HG02870 (cell line): ENCODE data around the gene RNF220.

Source experiments
- ATAC-seq: cut with Tn5 transposase; IDR thresholded peaks from one replicate; pipeline ENCODE4 v1.9.1; 2021; ENCODE audit warnings: mild to moderate bottlenecking, moderate library complexity; ENCODE audit not compliant: unreplicated experiment

Gene RNF220

DNA sequence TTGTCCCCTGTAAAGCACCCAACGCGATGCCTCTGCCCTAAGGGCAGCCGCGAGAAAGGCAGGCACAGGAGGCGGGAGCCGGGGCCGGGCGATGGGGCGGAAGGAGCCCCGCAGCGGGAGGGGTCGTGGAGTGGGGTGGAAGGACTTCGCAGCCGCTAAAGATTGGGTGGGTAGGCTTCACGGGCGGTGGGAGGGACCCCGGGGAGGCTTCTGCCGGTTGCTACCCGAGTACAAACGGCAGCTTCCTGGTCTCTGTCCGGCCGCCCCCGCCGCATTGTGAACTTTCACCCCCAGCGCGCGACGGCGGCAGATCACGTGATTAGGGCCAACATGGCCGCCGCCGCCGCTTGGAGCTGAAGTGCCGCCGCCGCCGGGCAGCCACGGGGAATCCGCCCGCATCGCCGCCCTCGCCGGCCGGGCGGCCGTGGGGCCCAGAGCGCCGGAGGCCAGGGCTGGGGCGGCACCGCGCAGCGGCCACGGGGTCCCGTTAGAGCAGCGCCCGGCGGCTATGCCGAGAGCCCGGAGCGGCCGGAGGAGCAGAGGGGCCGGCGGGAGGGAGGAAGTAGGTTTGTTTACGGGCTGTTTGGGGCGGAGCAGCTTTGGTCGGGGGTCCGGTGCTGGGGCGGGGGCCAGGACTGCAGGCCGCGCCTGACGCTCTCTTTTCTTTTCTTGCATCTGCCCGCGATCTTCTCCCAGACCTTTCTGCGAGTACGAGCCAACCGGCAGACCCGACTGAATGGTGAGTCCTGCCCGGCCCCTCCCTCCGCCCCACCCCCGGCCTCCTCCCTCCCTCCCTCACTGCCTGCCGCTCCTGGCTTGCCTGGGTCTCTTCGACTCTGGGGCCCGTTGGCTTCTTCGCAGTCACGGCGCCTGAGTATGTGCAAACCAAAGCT, 226.8 kb downstream of the RNF220 start:
- ATAC-seq: peak; percentile 64

DNA sequence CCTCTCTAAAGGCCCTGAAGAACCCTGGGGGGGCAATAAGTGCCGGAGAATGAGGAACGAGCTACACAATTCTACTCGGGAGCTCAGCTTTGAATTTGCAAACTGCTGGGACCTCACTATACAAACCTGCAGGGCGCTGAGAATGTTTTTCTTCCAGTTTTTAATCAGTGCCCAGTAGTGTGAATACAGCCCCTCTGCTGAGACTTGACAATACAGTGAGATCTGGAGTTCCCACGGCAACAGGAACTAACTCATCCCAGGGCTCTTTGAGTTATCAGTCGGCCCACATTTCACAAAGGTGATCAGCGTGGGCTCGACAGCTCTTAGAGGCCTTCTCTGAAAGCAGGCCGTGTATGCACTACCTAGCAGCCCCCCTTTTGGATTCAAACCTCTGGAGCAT, 227.5 kb downstream of the RNF220 start:
- ATAC-seq: no peak

DNA sequence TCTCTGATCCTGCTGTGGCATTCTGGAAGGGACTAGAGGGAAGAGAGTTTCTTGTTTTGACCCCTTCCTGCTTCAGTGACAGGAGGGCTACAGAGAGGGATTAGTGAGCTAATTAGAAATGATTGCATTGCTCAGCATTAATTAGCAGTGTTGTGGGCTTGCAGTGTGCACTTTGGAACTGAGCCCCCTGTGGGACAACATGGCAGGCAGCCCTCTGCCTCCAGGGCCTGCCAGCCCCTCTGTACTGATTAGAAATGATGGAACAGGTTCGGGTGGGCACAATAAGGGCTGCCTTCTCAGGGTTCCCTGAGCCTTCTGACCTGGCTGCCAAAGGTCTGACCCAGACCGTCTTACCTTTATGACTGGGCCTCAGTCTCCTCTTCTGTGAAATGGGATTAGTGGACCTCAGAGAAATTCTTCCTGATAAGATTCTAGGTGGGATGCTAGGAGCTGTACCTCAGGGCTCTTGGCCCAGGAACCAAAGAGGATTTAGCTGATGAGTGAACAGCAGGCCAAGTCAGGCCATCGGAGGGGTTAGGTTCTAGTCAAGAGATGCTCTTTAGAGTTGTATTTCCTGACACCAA, 229.6 kb downstream of the RNF220 start:
- ATAC-seq: no peak

- no peak for ATAC-seq
Observed at GRCh38 chr1:44635439-44635838, 230.4 kb downstream of the RNF220 start.

DNA sequence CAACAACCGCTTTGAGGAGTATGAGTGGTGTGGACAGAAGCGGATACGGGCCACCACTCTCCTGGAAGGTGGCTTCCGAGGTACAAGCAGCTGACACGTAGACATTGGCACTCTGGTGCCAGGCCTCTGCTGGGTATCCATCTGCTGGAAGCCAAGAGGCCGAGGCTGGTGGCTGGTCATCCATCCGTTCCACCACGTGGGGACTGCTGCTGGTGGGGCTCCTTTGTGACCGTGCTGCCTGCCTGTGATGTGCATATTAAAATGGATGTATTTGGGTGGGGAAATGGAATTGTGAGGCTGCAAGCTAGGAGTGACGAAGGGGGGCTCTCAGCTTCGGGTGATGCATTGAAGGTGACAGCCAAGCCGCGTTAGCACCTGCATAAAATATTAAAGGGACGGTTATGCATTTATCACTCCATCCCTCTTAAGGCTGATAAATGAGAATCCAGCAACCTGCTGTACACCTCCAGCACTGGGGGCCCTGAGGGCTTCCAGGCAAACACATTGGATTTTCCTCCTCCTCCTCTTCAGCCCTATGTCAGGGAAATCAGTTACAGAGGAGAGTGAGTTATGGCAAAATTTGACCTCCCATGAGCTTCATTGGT, 231.1 kb downstream of the RNF220 start:
- ATAC-seq: no peak

GRCh38 chr1:44636688-44637598, 231.9 kb downstream of the RNF220 start:
- no peak for ATAC-seq

- no peak for ATAC-seq
Observed at GRCh38 chr1:44637702-44638411, 232.8 kb downstream of the RNF220 start.

GRCh38 chr1:44640200-44640853, 235.3 kb downstream of the RNF220 start:
- no peak for ATAC-seq

DNA sequence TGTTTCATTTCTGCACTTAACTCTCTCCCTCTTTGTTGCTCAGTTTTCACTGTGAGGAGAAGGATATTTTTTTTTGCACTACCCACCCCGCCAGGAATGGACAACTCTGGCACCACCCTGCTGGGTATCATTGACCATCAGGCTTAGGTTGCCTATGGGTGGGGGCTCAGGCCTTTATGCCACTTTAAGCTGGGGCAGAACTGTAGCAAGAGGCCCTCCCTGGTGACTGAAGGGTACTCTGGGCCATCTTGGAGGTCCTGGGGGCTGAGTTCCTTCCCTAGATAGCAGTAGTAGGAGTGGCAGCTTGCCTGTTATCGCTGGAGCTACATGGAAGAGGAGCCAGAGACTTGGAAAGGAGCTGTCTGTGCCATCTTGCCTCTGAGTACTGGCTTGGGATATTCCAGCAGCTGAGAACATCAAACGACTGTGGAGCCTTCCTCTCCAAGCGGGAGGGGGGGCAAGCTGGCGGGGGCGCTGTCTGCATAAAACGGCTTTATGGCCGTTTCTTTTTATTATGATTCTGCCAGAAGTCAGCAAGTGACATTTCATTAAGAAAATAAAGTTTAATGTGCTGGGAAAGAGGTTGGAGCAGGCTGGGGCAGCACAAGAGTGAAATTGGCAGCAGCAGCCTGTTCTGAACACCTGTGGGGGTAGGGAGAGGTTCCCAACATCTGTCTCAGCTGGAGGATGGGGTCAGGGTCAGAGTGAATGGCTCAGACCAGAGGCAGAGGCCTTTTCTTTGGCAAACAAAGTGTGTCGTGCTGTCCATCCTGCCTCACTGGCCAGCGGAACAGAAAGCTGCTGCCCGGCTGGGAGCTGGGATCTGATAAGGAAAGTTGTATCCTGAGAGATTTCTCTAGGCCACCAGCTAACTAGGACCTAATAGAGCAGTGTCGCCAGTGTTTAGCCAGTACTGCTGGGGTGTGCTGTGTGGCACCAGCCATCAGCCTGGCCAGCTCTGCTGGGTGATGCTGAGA, 236.4 kb downstream of the RNF220 start:
- no peak for ATAC-seq

- no peak for ATAC-seq
Observed at GRCh38 chr1:44642255-44642654, 237.2 kb downstream of the RNF220 start.

- ATAC-seq: no peak
Observed at GRCh38 chr1:44642925-44643324, 237.9 kb downstream of the RNF220 start.

DNA sequence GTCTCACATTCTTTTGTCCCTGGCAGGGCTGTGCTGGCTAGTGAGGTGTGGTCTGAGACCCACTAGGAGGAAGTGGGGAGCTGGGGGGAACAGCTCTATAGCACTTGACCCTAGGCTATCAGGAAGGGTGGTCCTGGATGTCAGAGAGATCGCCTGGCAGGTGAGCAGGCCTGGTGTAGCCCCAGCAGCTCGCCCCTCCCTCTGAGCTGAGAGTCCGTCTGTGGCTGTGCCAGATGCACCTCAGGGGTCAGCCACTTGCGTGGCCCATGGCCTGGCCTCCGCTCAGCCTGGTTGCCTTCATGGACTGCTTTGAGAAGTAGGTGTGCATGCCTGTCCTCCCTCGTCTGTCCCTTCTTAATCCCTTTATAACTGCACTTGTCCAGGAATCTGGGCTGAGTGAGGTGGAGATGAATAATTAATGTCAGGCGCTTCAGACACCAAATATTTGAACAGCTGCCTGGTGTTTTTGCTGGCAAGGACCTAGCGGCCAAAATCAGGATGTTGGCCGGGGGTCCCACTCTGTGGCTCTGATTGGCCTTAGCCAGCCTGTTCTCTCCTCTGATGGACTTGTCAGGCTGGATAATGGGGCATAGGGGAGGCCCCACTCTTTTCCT, 238.8 kb downstream of the RNF220 start:
- ATAC-seq: no peak

DNA sequence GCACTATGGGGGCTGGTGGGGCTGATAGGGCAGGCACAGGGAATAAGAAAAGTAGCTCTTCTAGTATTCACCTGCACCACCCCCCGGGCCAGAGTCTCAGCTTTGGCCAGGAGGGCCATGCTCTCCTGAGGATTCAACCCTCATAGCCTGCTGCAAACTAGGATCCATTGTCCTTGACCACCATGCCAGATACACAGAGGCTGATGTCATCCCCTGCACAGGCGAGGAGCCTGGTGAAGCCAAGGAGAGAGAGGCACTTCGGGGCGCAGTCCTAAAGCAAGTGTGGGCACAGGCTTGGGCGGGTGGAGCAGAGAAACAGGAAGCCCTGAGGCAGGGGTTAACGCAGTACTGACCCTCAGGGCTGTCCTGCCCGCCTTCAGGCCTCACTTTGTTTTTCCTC, 239.8 kb downstream of the RNF220 start:
- no peak for ATAC-seq

DNA sequence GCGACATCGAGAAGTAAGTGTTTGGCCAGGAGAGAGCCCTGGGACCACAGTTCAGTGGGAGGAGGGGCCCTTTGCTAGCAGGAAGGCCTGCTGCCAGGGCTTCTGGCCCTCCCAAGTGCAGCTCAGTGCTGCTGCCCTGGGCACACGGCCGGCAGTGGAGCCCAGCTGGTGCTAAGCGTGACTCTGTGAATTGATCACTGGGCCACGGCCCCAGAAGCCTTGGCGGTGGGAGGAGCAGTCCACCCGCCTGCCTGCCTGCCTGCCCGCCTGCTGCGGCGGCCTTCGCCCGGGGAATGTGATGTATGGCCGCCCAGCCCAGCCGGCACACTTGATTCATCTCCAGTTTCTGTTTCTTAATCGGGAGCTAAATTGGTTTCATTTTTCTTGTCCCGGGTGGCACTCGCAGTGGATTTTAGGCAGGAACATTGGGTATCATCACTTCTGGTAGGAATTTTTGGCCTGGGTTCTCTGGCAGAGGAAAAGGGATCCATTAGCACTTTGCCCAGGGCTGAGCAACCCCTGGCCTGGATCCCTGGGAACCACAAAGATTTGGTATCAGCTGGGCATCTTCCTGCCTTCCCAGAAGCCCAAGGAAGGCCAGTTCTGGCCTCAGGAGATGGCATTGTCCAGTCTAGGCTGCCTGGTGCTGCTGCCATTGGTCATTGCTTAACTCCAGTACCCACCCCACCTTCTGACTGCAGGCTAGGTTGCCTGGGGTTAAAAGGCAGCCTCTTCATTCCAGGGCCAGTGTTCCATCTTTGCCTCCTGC, 240.6 kb downstream of the RNF220 start:
- ATAC-seq: no peak

DNA sequence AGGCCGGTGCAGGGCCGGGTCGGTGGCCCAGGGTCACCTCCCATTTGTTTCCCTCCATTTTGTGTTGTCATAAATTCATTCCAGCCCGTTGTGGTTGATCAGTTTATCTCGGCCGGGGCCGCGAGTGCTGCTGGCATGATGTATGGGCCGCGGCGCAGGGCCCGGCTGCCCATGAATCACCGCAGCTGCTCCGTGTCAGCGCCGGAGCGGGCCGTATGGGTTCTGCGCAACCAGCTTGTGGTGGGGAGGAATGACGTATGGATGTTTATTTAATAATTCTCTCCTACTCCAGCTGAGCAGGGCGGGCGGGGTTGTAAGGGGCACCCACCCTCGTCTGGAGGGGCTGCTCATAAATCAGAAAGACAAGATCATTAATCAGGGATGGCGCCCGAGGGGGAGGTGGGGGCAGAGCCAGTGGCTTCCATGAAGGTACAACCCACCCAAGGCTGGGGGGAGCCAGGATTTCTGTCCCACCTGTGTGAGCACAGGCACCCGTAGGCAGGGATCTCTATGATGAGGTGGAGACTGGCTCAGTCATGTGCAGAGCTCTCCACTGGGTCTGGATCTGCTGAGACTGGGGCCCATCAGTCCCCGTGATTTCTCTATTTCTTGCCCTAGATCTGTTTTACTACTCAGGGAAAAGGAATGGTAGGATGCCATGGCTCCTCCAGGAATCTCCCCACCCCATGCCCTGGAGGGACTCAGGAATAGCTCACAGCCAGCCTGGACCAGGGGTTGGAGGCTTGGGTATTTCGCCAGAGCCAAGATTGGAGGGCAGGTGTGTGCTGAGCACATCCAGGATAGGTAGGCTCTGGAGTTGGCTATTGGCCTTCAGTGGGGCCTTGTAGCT, 241.4 kb downstream of the RNF220 start:
- ATAC-seq: no peak

- ATAC-seq: no peak
Observed at GRCh38 chr1:44647896-44648295, 242.8 kb downstream of the RNF220 start.
